ENCODE data around the gene LRRC34.
A peak's percentile ranks its signal among the peaks of the same experiment; 100 is the strongest.

The LRRC34 gene

DNA sequence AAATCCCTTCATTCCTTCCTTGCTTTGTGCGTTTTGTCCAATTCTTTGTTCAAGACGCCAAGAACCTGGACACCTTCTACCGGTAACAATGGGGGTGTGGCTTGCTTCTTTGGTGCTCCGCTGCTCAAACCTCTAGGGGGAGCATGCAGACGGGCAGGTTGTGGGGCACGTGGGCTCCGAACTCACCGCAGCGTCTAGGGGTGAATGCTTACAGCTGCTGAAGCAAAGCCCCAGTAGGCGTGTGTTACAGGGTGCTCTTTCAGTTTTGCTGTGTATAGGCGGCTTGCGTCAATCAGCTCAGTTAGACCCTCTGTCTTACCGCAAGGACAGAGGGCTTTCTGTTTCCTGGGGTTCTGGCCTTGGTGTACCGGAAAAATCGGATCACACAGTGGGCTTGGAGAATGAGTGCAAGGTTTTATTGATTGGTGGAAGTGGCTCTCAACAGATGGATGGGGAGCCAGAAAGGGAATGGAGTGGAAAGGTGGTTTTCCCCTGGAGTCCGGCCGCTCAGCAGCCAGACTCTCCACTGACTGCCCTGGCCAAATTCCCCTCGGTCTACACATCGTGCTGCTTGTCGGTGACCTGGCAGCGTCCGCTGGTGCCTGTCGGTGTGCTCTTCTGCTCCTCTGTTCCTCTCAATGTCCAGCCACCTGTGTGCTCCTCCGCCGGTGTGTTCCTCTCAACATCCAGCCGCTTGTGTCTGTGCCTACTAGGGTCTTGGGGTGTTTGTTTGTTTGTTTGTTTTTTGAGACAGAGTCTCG is 1.2 kb upstream of the LRRC34 start:
- DNase-seq (ENCODE audit: low read depth): no peak

DNA sequence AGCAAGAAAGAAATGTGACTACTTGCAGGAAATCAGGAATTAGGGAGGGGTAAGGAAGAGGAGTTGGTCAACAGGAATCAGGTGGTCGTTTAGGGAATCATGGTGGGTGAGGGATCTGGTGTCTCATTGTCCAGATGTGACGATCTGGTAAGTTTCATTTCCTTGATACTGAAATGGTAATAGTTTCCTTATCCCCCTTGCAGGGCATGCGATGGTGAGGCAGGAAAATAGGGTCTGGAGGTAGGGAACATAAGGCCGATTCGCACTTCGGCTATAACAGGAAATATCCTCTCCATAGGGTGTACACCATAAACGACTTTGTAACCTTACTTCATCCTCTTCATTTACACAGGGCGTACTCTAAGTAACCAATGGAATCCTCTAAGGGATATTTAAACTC is 574 bp upstream of the LRRC34 start:
- no peak for DNase-seq (ENCODE audit: low read depth)

DNA sequence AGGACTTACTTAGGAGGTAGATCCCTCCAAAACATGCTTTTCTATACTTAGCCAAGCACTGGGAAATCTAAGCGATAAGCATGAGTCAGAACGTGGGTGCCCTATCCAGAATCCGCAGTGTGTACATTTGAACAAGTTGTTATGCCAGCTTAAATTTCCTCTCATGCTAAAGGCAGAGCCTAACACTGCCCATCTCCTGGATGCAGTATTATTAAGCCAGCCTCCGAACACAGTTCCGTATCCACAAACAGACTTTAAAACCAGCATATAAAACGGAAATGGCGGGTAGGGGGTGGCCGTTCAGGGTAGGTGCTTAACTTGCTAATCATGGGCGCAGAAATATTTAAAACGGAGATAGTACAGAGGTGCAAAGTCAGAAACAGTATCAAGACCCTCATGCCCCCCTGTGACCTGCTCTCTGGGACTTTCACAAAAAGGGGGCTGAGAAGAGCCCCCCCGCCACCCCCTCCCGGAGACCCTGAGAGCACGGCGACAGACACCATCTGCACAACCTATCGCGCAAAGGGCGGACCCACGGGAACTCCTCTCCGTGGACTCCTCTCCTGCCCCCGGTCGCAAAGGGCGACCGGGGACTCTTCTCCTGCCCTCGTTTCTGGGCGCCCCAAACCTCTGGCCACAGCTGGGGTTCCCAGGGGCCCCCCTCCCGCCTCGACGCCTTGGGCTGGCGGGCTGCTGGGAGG is 923 bp downstream of the LRRC34 start:
- peak; percentile 41 for DNase-seq (ENCODE audit: low read depth)

DNA sequence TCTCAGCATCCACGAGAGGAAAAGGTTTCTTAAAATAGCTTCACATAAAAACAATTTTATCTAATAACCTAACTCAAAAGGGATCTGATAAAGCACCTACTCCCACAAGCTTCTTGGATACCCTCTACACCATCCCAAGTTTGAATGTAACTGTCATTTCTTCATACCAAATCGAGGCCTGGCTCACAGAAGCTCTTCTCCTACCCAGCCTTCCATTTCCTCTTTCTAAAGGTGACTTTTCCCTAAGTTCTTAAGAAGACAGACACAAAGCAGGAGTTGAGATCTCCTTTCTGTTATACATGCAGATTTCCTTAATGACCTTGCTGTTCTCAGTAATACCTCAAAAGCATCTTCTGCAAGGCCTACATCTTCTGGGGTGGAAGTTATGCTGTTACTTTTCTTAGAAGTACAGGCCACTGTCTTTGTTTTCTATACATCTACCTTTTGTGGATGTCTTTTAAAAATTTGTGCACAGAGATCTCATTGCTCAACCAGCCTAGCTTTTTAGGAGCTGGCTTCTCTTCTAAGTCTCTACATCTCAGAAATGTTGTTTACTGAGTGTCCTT is 3.4 kb downstream of the LRRC34 start:
- DNase-seq (ENCODE audit: low read depth): no peak

DNA sequence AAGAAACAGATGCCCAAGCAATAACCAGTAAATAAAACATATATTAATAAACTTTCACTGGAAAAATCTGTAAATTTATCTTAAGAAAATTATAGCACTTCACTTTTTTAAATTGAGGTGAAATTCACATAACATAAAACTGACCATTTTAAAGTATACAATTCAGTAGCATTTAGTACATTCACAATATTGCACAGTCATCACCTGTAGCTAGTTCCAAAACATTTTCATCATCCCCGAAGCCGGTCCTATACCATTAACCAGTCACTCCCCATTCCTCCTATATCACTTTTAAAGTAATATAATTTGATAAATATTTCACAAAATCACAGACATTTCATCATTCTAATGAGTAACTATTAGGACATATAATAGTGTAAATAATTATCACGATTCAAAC is 8.0 kb downstream of the LRRC34 start:
- DNase-seq (ENCODE audit: low read depth): no peak

DNA sequence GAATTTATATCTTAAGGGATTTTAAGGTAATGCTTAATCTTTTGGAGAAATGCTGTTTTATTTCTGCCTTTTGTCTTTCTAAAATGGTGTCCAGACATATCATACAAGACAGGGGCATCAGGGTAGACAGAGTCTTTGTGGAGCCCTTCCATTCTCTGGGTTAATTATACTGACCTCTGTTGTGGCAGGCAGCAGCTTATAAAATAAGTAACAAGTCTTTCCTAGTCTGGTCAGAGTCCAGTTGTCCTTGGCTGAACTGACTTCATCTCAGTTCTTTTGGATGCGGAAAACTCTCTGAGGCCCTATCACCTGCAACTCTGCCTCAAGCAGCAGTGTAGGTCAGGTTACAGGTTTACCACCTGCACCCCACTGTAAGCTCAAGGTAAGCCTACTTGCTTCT is 20.3 kb downstream of the LRRC34 start:
- no peak for DNase-seq (ENCODE audit: low read depth)

DNA sequence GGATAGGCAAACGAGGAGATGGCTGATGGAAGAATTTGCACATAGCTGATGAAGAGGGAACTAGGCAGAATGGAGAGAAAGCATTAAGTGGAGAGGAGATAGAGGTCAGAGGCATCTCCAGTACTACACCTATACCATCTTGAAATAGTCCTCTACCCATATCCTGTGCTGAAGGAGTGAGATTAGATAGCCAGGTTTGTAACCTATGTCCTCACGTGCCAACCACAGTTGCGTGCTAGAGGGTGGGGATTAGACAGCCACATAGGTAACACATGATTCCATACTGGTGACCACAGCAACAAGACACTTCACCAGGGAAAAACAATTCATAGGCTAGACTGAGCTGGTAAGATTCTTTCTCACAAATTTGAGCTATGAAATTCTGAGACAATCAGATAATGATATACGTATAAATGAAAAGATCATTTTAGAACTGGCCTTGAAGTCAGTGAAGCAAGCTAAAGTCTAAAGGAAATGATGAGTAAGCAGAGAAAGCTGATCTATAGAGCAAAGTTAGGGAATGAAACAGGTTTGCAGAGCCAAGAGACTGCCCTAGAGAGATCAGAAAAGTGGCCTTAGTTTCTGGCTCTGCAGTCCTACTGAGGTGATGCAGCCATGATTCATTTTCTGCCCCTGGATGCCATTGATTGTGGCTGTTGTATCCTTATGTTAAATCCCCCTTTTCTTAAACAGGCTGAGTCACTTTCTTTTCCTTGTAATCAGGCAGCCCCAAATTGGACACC is 21.8 kb downstream of the LRRC34 start:
- no peak for DNase-seq (ENCODE audit: low read depth)

DNA sequence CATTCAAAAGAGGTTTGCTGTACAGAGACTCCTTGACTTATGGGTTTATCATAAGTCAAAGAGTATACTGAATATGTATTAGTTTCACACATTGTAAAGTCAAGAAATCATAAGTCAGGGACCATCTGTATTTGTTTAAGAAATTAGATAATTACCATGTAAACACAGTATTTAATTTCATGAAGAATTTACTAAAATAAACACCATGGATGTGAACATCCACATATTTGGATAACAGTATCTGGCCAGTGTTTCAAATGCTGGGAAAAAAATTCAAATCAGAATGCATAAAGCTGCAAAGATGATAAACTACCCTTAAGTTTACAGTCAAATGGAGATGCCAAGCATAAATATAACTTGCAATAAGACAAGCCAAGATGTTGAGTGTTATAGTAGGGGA is 22.5 kb downstream of the LRRC34 start:
- no peak for DNase-seq (ENCODE audit: low read depth)

DNA sequence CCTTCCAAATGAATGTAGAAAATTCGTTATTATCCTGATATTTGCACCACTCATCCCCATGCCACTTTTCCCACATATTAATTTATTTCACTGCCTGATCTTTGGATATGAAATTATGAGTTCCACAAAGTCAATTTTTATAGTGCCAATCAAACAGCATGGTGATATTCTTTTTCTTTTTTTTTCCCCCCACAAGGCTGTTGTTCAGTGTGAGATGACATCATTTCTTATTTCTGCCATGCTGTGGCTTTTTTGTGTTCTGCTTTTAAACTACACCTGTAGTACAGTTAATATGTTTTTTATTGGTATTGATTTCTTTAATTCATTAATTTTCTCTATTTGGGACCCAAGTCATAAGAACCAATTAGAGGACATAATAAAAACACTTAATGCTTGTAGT is 24.9 kb downstream of the LRRC34 start:
- no peak for DNase-seq (ENCODE audit: low read depth)

DNA sequence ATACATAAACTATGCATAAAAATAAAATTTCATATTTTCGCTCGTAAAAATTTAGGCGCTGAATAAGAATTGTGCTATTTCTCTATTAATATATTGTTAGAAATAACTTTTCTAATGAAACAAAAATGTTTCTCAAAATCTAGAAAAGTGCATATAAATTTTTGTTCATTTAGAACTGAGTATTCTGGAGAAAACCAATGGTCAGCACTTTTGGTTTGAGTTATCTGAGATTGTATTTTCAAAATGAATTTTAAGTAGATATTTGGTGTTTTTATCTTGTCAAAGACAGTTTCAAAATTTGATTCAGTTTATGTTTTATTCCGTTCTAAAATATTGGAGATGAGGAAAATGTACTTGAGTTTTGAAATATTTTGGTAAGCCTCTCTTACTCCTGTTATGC is 25.6 kb downstream of the LRRC34 start:
- no peak for DNase-seq (ENCODE audit: low read depth)

DNA sequence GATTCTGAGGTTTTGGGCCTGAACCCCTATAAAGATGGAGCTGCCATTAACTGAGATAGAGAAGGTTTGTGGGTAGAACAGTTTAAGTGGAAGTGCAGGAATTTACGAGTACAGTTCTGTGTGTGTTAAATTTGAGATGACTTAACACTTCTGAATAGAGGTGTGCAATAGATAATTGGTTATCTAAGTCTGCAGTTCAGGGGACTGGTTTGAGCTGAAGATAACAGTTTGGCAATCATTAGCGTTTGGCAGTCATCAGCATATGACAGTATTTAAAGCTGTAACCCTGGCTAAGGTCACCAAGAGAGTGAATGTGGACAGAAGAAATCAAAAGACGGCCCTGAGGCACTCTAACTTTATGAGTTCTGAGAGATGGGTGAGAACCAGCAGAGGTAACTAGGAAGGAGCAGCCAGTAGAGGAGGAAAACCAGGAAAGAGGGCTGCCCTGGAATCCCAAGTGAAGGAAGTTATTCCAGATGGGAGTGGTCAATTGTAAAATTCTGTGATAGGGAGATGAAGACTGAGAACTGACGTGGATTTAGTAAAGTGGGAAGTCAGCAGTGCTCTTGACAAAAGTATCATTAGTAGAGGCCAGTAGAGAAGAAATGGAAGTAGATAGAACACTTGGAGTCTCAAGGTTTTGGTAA is 31.4 kb downstream of the LRRC34 start:
- no peak for DNase-seq (ENCODE audit: low read depth)

DNA sequence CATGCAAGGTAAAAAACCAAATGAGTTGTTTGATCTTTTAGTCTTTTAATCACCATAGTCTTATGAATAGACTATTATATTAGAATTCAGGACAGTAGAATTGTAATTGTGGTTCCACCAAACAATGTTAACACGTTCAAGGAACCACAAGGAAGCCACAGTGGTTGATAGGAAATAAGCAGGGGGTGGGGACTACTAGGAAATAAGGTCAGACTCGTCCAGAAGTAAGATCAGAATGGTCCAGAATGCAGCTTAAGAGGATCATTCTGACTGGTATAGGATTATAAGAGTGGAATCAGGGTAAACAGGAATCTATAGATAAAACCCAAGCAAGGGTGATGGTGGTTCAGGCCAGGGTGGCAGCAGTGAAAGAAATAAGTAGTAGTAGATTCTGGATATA is 32.0 kb downstream of the LRRC34 start:
- no peak for DNase-seq (ENCODE audit: low read depth)

DNA sequence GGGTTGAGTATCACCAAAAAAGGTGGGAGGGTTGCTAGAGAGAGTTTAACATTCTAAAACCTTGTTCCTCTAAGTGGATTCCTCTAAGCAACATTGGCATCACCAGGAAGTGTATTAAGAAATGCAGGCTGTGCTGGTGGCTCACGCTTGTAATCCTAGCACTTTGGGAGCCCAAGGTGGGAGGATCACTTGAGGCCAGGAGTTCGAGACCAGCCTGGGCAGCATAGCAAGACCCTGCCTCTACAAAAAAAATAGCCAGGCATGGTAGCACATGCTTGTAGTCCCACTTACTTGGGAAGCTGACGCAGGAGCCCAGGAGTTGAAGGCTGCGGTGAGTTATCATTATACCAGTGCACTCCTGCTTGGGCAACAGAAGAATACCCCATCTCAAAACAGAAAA is 34.9 kb downstream of the LRRC34 start:
- DNase-seq (ENCODE audit: low read depth): no peak

DNA sequence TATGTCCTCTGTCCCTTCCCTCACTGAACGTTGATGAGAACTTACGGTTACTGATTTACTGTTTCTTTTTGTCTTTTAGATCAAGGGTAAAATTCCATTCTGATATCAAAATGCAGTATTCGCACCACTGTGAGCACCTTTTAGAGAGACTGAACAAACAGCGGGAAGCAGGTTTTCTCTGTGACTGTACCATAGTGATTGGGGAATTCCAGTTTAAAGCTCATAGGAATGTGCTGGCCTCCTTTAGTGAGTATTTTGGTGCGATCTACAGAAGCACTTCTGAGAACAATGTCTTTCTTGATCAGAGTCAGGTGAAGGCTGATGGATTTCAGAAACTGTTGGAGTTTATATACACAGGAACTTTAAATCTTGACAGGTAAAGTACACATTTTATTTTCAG is 38.5 kb downstream of the LRRC34 start:
- no peak for DNase-seq (ENCODE audit: low read depth)

DNA sequence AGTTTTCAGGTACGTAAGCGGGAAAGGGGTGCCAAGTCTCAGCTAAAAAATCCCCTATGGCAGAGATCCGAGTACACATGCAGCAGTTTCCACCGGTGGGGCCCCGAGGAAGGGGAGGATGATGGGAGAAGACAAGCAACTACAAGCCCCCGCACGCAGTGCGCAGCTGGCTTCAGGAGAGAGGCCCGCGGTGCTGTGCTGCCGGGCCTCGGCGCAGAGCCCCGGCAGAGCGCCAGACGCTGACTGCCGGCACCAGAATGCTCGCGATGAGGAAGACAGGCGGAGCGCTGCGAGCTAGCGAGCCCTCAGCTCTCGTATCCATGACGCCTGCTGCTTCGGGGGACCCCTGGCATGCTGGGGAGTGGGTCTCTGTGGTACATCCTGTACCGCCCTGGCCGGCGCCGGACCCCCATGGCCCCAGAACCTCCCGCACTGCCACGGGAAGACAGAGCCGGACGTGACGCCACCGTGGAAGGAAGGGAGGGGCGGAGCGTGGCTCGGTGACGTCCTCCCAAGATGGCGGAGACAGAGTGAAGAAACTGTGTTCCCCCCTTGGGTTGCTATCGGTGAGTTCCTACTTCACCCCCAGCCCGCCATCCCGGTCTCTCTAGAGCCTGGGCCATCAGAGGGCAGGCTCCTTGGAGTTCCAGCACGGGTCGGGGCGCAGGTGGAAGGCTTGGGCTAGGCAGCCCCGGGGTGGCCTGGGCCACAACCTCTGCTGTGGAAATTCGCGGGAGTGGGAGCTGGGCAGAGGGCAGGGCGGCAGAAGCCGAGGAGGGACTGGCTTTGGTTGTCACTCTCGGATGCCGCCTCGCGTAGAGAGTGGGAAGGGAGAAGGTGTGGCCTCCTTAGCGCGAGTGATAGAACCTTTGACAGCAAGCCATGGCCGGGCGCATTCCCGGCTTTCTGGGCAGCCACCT is 39.5 kb downstream of the LRRC34 start, which contains the start of gene MYNN:
Gene MYNN, plus strand, starts transcription at position 500 of the 920 bp plus-strand sequence. CDS start 900 bp downstream, outside the sequence.
- peak; percentile 76 for DNase-seq (ENCODE audit: low read depth)

DNA sequence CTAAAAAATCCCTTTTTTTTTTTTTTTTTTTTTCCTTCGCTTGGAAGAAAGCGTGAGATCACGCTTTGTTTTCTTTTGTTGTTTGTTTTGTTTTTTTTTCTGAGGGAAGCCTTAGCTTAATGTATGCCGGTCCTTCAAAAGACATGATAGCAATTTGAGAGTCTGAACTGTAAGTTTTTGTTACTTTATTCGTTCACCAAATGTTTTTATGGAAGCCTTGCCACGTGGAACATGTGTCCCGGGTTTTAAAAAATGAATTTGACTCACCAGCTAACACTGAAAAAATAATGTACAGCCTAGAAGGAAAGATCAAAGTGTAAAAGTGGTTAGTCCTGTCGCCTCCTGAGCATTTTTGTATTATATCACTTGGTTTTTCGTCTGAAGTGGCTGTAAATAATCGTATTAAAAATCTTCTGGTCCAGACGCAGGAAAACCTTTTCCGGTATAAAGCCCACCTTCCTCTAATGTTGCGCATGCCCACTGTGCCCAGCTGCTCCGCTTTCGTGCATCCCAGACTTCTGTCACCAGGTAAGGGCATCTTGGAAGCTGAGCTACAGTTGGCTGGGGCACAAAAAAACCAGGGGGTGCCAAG is 40.3 kb downstream of the LRRC34 start:
- DNase-seq (ENCODE audit: low read depth): peak; percentile 64

DNA sequence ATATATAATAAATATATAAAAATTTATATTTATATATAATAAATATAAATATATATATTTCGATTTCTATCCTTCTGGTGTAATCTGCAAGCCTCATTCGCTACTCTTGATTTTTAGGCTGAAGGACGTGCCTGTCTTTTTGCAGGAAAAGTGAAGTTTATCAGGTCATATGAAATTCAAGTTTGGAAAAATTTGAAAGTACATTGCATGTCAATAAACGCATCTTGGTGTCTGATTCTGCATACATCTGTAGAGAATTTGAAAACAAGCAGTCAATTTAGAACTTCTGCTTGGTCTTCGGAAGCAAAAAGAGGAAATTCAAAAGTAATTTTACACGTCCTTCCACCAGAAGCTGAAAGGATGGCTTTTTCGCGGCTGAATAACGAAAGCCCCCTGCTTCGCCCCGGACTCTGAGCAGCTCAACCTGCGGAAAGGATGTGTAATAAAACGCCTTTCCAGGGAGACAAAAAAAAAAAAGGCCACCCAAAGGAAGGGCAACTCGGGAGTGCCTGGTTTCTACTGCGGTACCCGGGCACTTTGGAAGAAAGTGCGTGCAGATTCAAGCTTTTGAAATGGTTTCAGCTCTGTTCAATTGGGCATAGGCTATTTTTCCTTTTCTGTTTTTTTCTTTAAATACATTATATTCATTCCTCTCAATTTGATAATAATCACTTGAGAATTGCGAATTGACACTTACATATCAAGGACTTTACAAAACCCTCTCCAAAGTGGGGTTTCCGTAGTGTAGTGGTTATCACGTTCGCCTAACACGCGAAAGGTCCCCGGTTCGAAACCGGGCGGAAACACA is 41.0 kb downstream of the LRRC34 start:
- peak; percentile 74 for DNase-seq (ENCODE audit: low read depth)

DNA sequence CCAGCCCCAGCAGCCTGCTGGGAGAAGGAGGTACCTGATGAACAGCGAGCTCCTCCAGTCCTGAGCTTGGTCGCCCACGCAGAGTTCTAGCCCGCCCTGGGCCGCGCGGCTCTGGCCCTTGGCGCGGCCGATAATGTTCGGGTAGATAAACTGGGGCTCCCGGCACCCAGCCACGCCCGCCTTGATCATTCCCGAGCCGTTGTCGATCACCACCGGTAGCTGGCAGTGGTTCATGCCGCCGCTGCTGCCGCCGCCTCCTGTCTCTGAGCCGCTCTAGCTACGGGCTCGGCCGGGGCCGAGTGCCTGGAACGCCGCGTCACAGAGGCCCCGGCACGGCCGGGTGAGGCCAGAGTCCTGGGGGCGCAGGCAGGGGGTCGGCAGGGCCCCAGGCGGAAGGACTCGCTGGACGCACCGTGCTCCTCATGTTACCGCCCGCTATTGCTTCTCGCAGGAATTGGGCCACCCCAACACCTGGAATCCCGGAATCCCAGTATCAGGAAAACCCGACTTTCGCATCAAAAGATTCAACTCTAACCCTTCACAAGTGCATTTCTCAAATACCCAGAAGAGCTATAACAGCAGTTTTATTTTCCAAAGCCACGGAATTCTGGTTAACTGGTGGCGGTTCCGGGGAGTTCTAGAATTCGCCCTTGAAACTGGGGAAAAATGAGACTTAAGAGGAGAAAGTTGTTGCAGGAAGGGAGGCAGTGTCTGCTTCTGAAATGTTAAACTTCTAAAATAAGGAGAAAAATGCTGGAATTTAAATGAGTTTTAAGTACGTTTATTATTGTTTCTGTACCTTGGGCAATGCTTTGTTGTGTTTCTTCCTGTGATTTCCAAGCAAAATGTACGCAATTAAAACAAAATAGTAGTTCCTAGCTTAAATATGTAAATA is 43.2 kb downstream of the LRRC34 start, which contains the start of gene ACTRT3:
Gene ACTRT3, minus strand, starts transcription at position 275 of the 895 bp plus-strand sequence. Its CDS starts 41 bp downstream, at position 234.
- peak; percentile 44 for DNase-seq (ENCODE audit: low read depth)
